Rectal smooth muscle tissue (tissue), 1 donor: ENCODE data around the gene GPR162.

Experiments
- H3K27ac ChIP-seq: one replicate; pipeline ENCODE4 v1.7.0; 2013; ENCODE audit warnings: low read depth, low read length, inconsistent platforms
- H3K27me3 ChIP-seq: one replicate; pipeline ENCODE4 v1.7.0; 2013; ENCODE audit warnings: low read length; ENCODE audit not compliant: control insufficient read depth, insufficient read depth
- H3K36me3 ChIP-seq: one replicate; pipeline ENCODE4 v1.7.0; 2013; ENCODE audit warnings: low read length; ENCODE audit not compliant: control insufficient read depth, insufficient read depth
- H3K4me1 ChIP-seq: one replicate; pipeline ENCODE4 v1.7.0; 2013; ENCODE audit warnings: low read length; ENCODE audit not compliant: control insufficient read depth, insufficient read depth
- H3K4me3 ChIP-seq: one replicate; pipeline ENCODE4 v1.7.0; 2013; ENCODE audit warnings: low read length
- H3K9ac ChIP-seq: one replicate; pipeline ENCODE4 v1.7.0; 2013; ENCODE audit warnings: low read length

Gene GPR162

DNA sequence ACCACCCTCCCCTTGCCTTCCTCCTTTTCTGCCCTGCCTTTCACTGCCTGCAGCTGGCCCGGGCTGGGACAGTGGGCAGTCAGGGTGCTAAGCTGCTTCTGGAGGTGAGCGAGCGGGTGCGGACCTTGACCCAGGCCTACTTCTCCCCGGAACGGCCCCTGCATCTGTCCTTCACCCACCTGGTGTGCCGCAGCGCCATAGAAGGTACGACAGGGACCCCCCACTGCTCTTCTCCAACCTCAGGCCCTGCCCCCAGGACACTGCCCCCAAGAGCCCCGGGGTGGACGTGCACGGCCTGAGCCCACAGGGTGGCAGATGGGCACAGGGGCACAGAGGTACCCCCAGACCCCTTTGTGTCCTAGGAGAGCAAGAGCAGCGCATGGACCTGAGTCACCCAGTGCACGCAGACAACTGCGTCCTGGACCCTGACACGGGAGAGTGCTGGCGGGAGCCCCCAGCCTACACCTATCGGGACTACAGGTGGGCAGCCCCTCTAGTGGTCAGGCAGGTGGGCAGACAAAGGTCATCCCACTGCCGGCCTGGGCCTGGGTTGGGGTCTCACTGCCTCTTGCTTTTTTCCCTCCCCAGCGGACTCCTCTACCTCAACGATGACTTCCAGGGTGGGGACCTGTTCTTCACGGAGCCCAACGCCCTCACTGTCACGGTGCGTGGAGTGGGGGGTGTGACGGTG is 15.9 kb downstream of the GPR162 start:
- Histone ChIP-seq H3K36me3 (peaks cover 7% of the 10 kb centered on the region), H3K4me3 (no peak overlapping the region)

GRCh38 chr12:6838854-6839253 is 17.2 kb downstream of the GPR162 start:
- Histone ChIP-seq H3K27me3 (no peaks in the 10 kb centered on the region), H3K9ac (no peak overlapping the region), H3K4me3 (no peak overlapping the region), H3K4me1 (no peaks in the 10 kb centered on the region), H3K27ac (no peak overlapping the region), H3K36me3 (peaks cover 7% of the 10 kb centered on the region)

More for the DNA sequence above, 15.9 kb downstream of the GPR162 start:
- Histone ChIP-seq H3K9ac (no peak overlapping the region), H3K27me3 (no peaks in the 10 kb centered on the region), H3K27ac (no peak overlapping the region), H3K4me1 (no peaks in the 10 kb centered on the region)

DNA sequence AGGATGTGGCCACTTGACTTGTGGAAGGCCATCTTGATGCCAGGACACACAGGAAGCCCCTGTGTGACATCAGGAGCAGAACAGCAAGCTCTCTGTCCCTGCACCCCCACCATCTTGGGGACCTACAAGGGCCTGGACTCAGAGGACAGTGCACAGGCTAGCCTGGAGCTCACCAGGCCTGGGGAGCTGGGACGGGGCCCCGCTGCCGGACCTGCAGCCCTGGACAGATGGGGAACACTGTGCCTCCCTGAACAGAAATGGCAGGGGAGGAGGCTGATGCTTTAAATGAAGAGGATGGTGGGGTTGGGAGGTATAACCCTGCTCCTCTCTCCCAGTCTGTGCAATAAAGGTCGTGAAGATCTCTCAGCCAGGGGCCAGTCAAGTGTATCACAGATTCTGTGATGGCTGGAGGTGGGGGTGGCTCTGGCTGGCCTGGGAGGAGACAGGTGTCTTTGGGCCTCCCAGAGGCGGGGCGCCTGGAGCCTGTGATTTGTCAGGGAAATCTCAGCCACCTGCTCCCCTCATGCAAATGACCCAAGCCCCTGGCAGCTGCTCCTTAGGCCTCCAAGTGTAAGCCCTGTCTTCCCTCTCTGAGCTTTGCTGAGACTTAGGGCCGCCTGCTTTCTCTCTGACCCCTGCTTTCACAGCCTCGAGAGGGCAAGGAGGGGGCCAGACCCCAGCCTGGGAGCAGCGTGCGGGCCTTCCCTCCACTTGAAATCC is 18.0 kb downstream of the GPR162 start:
- Histone ChIP-seq H3K4me3 (no peak overlapping the region), H3K4me1 (no peaks in the 10 kb centered on the region), H3K36me3 (peaks cover 11% of the 10 kb centered on the region), H3K27ac (no peak overlapping the region), H3K27me3 (no peaks in the 10 kb centered on the region), H3K9ac (no peak overlapping the region)

- H3K27ac ChIP-seq, result no peak overlapping the region
- no peaks in the 10 kb centered on the region for H3K4me1 ChIP-seq
- H3K9ac ChIP-seq, result no peak overlapping the region
- H3K36me3 ChIP-seq, result peaks cover 11% of the 10 kb centered on the region
- H3K27me3 ChIP-seq, result no peaks in the 10 kb centered on the region
- no peak overlapping the region for H3K4me3 ChIP-seq
Observed at GRCh38 chr12:6840330-6840729, 18.7 kb downstream of the GPR162 start.

DNA sequence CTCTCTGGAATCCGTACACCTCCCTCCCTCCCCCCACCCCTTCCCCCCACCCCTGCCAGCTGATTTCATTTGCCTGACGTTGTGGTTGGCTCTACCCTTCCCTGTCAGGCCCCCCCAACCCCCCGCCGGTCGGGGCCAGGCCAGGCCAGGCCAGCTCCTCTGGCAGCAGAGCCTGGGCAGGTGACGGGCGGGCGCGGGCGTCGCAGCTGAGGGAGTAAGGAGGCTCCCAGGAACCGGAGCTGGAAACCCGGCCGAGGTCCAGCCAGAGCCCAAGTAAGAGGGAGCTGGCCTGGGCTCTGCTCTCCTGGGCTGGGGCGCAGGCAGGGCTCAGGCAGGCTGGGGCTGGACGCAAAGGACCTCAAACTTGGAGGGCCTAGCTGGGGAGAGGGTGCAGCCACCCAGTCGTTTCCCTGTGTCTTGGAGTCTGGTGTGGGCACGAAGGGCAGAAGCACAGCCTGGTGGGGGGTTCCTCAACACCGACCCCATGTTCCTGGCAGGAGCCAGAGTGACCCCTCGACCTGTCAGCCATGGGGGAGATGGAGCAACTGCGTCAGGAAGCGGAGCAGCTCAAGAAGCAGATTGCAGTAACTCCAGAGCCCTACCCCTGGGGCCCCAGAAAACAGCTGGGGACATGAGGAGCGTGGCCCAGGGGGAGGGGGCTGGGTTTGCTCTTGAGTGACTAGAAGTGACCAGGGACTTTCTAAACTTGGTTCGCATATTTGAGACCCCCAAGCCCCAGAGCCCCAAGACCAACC is 19.3 kb downstream of the GPR162 start, which contains the start of gene GNB3:
Gene GNB3, plus strand, starts transcription at position 165 of the 755 bp plus-strand sequence. Its CDS starts 363 bp downstream, at position 528.
- no peak within 1 kb of the TSS for H3K9ac ChIP-seq
- H3K27me3 ChIP-seq, result no peaks in the 10 kb centered on the region
- no peaks in the 10 kb centered on the region for H3K4me1 ChIP-seq
- H3K4me3 ChIP-seq, result no peak within 1 kb of the TSS
- H3K36me3 ChIP-seq, result peaks cover 11% of the 10 kb centered on the region
- no peak within 1 kb of the TSS for H3K27ac ChIP-seq

DNA sequence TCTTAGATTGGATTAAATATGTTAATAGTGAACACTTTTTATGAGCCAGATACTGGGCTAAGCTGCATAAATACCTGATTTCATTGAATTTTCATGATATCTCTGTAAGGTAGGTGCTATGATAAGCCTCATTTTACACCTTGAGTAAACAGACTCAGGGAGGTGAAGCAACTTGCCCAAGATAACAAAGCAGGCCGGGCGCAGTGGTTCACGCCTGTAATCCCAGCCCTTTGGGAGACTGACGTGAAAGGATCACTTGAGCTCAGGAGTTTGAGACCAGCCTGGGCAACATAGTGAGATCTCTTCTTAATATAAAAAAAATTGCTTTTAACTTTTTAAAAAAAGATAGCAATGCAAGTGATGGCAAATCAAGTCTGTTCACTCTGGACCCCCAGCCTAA is 20.5 kb downstream of the GPR162 start:
- H3K27me3 ChIP-seq, result no peaks in the 10 kb centered on the region
- peaks cover 9% of the 10 kb centered on the region for H3K36me3 ChIP-seq
- no peak overlapping the region for H3K9ac ChIP-seq
- no peak overlapping the region for H3K27ac ChIP-seq
- no peaks in the 10 kb centered on the region for H3K4me1 ChIP-seq
- H3K4me3 ChIP-seq, result no peak overlapping the region

- Histone ChIP-seq H3K4me3 (no peak overlapping the region), H3K4me1 (no peaks in the 10 kb centered on the region), H3K27me3 (no peaks in the 10 kb centered on the region), H3K9ac (no peak overlapping the region), H3K36me3 (peaks cover 4% of the 10 kb centered on the region), H3K27ac (no peak overlapping the region)
Observed at GRCh38 chr12:6843118-6843902, 21.7 kb downstream of the GPR162 start.

- no peaks in the 10 kb centered on the region for H3K4me1 ChIP-seq
- H3K27me3 ChIP-seq, result no peaks in the 10 kb centered on the region
- no peak overlapping the region for H3K9ac ChIP-seq
- no peak overlapping the region for H3K4me3 ChIP-seq
- H3K27ac ChIP-seq, result no peak overlapping the region
- H3K36me3 ChIP-seq, result peaks cover 4% of the 10 kb centered on the region
Observed at GRCh38 chr12:6845395-6845794, 23.8 kb downstream of the GPR162 start.

GRCh38 chr12:6846316-6846869 is 24.8 kb downstream of the GPR162 start:
- H3K27me3 ChIP-seq, result no peaks in the 10 kb centered on the region
- no peak overlapping the region for H3K4me3 ChIP-seq
- no peak overlapping the region for H3K9ac ChIP-seq
- no peak overlapping the region for H3K27ac ChIP-seq
- H3K4me1 ChIP-seq, result no peaks in the 10 kb centered on the region
- peaks cover 4% of the 10 kb centered on the region for H3K36me3 ChIP-seq

DNA sequence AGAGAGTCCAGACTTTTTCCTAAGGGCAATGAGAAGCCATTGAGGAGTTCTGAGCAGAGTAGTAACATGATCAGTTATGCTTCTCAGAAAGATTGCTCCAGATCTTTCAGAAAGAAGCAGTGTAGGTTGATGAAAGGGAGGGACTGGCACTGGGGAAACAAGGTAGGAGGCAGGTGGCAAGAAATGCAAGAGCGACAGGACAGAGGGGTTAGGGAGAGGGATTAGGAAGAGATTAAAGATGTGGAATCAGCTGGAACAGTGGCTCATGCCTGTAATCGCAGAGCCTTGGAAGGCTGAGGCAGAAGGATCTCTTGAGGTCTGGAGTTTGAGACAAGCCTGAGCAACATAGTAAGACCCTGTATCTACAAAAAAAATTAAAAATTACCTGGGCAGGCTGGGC is 26.1 kb downstream of the GPR162 start:
- H3K4me3 ChIP-seq, result no peak overlapping the region
- no peaks in the 10 kb centered on the region for H3K27me3 ChIP-seq
- H3K4me1 ChIP-seq, result no peaks in the 10 kb centered on the region
- peaks cover 4% of the 10 kb centered on the region for H3K36me3 ChIP-seq
- no peak overlapping the region for H3K27ac ChIP-seq
- no peak overlapping the region for H3K9ac ChIP-seq

GRCh38 chr12:6849427-6849826 is 27.8 kb downstream of the GPR162 start:
- H3K4me3 ChIP-seq, result no peak overlapping the region
- no peak overlapping the region for H3K9ac ChIP-seq
- no peaks in the 10 kb centered on the region for H3K27me3 ChIP-seq
- peaks cover under 1% of the 10 kb centered on the region for H3K36me3 ChIP-seq
- no peak overlapping the region for H3K27ac ChIP-seq
- no peaks in the 10 kb centered on the region for H3K4me1 ChIP-seq
